Lung microvascular endothelial cell (primary cell): Measurements from ENCODE around the gene BRD7. TPM values are rescaled to one million over a fixed set of nuclear protein-coding genes. Genes with fewer than 3 reads are reported as not detected.

Experiments used
- DNase-seq, 2 donors: peaks; one replicate each; pipeline versions ENCODE4 v3.0.0 to v3.0.0-alpha.2; 2010; ENCODE audit warnings: low read depth in 2 of 2
- total RNA-seq: library from RNA; depleted of rRNA; stranded (reverse); fragments of >200 nt; gene quantifications from 2 replicates; pipeline ENCODE4 v1.2.1, GENCODE V29; 2014

BRD7 gene
- total RNA-seq, 1 donor from 2014 or later: 42.3 TPM

DNA sequence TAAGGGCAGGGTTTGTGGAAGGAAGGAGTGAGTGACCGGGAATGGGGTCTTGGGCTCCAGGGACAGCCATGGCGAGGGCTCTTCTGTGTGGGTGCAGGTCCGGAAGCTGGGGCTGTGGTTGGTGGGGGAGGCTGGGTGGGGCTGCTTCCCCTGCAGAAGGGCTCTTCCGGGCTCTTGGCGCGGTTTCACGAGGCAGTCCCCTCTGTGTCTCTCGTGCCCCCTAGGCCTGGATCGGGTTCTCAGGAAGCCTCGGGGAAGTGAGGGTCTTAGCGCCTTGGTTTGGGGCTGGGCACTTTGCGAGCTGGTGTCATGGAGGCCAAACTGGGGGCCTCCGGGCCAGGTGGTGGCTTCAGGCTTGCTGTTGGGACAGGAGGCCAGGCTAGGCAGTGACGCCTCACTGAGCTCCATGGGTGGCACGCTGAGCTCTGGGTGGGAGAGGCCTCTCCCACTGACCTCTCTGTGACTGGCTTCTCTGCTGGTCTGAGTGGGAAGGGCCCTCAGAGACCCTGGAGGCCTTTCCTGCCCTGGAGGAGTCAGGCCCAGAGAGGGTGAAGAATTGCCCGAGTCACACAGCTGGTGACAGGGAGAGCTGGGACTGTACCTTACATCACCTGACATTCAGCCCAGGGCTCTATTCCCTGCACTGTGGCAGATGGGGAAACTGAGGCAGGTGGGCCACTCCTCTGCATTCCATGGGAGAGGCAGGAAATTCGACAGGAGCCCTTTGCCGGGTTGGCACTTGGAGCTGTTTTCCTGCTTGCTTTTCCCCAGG lies 94.3 kb downstream of the BRD7 start:
- DNase-seq: no peak

DNA sequence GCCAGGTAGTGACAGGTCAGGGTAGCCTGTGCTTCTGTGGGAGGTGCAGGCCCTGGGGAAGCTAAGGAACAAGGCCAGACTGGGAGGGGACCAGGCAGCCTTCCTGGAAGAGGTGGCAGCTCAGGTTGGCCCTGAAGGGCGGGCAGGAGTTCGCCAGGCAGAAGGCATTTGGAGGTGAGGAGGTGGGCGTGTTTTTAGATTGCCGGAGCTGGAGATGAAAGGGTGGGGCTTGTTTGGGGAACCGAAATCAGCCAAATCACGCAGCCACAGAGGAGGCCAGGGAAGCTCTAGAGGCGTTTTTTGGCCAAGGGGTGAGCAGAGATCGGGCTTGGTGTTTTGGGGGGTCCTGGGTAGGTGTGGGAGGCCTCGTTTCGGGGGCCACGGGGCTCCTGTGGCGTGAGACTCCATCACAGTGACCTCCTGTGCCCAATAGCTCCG lies 94.9 kb downstream of the BRD7 start:
- no peak for DNase-seq

DNA sequence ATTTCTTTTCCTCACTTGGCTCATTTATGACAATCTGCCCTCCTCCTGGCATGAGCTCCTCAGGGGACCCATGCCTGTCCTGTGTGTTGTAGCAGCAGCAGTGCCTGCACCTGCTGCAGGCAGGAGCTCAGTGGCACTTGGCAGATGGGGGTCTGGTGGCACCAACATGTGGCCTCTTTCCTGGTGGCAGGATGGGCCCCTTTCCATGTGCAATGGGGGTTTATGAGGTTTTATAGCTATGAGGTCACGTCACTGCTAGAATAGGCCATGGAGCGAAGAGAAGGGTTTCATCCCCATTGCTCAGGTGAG lies 95.5 kb downstream of the BRD7 start:
- DNase-seq: no peak

DNA sequence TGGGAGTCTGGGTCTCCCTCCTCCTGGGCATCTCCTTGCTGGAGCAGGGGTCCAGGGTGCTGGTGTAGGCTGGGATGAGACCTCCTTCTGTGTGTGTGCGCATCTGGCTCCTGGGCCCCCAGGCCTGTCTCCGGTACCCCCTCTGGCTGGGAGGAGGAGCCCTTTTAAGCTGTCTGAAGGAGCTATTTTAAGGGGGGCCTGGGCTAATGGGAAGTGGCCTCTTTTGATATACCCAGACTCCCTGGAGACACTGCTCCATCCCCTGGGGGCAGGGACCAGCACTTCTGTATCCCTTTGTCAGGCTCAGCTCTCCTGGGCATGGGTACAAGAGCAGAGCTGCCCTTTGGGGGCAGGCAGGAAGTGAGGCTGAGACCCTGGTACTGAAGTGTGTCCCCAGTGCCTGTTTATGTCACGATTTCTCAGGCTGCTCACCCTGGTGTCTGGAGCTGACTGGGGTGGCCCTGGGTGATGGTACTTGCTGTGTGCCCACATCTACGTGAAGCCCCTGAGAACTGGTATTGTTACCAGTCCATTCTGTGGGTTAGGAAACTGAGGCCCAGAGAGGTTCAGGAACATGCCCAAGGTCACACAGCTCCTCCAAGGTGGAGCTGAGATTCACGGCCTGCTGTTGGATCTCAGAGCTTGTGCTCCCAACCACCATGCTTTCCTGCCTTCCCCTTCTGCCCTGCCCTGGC lies 96.0 kb downstream of the BRD7 start:
- DNase-seq: no peak

DNA sequence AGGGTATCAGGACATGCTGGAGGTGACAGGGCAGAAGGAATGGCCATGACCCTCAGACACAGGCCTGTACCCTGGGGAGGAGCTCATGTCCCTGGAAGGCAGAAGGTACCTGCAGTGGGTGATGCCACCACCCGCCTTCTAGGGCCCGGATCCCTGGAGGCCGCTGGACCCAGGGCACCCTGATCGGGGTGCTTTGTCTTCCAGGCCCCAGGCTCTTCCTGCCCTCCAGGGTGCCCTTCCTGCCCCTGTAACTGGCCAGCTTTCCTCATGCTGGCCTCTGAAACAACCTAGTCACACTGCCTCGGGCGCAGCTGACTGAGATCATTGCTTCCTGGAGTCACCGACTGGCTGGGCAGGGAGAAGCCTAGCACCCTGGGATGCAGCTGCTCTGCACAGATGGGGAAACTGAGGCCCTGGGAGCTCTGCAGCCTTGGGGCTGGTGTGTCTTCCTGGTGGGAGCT lies 96.6 kb downstream of the BRD7 start:
- DNase-seq: peak; percentile 19 to 26

DNA sequence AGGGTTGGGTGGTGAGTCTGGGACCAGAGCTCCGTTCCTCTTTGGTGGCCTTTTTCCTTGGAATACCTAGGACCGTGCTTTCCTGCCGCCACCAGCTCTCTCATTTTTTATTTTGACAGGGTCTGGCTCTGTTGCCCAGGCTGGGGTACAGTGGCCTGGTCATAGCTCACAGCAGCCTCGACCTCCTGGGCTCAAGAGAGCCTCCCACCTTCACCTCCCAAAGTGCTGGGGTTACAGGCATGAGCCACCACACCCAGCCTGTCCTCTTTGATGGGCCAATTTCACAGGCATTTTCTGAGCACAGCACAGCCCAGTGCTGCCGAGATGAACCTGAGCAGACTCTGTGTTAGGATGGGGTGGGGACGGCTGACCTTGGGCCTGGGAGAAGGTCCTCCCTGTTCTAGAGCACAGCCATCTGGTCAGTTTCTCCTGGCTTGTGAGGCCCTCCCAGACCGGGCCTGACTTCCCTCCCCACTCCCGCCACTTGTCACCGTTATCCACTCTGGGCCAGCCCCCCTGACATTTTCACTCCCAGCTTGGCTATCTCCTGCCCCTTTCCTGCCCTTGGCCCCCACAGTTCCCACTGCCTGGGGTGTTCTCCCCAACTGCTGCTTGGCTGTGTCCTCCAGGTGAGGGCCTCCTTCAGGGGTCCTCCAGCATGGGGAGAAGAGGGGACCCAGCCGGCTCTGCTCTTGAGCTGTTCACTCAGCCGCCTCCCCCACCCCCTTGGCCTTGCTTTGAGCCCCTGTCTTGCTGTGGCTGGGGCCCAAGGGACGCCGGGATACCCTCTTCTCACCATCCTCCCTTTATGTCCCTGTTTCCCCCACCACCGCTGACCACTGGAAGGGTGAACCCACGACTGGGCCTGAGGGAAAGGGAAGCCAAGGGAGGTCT lies 97.4 kb downstream of the BRD7 start:
- no peak for DNase-seq

DNA sequence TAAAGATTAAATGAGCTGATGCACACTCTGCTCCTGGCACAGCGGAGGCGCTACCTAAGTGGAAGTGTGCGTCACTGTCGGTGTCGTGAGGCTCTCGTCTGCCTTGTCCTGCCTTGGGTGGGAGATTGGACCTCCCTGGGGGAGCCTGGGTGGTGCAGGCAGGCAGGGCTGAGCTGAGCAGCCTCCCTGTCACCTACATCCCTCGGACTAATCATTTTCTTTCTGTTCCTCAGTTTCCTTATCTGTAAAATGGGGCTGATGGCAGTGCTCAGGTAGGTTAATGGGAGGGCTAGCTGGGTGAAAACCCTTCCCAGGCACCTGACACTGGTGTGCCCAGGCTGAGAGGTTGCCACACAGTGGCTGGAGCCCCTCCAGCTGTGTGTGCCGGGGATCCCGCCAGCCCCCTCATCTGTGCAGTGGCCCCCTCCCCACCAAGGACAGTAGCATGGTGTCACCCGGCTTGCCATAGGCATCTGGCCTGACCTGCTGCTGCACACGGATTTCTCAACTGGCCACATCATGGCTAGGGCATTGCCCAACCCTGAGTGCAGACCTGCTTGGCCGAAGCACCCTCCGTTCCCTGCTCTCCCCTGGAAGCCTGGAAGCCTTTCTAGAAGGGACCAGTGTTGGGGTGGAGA lies 98.2 kb downstream of the BRD7 start:
- no peak for DNase-seq

DNA sequence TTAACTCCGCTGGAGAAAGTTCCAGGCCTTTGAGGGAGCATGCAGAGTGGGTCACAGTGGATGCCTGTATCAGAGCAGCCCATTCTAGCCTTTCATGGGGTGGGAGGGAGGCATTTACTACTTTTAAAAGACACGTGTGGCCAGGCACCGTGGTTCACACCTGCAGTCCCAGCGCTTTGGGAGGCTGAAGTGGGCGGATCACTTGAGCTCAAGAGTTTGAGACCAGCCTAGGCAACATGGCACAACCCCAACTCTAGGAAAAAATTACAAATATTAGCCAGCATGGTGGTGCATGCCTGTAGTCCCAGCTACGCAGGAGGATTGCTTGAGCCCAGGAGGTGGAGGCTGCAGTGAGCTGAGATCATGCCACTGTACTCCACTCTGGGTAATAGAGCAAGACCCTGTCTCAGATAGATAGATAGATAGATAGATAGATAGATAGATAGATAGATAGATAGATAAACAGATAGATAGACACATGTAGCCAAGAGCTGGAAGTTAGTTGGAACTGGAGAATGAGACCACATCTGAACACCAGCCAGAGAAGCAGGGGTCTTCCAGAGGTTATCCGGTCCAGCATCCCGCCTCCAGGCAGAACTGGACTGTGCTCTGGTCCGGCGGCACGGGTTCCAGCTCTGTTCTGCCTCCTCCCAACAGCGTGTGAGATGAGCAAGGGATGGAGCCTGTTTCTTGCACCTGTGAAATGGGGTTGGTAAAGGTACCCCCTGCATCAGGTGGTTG lies 98.8 kb downstream of the BRD7 start:
- DNase-seq: no peak

DNA sequence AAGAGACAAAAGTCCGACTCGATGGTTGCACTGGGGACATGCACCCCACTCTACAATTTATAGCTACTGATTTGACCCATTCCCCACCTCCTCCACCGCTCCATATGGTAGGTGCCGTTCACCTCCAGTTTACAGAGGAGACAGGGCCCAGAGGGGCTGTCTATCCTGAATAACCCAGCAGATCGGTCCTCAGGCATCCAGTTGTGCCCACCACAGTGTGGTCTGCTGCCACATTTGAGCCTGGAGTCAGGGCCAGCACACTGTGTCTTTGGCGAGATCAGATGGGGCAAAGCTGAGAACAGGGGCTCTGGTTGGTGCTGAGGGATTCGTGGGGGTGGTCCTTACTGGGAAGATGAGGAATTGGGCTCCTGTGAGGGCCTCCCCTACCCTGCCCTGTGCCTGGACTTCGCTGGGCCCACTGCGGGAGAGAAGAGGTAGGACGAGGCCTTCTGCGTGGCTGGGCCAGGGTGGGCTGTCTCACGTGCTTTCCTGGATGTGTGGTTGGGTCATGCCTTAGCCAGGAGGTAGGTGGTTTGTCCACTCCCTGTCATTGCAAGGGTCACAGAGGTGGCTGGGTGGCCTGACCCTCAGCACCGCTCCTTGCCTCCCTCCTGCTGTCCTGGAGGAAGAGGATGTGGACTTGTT lies 99.6 kb downstream of the BRD7 start:
- DNase-seq: no peak

DNA sequence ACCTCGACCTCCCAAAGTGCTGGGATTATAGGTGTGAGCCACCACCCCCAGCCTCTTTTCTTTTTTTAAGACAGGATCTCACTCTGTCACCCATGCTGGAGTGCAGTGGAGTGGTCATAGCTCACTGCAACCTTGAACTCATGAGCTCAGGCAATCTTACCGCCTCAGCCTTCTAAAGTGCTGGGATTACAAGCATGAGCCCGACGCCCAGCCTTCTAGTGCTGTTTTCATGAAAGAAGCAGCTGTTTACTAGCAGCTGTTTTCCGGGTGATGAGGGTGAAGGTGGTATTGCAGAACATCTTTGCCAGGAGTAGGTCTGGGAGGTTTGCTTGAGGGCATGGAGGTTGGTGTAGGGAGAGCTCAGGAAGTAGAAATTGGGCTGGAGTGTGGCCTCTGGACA lies 100.4 kb downstream of the BRD7 start:
- no peak for DNase-seq

DNA sequence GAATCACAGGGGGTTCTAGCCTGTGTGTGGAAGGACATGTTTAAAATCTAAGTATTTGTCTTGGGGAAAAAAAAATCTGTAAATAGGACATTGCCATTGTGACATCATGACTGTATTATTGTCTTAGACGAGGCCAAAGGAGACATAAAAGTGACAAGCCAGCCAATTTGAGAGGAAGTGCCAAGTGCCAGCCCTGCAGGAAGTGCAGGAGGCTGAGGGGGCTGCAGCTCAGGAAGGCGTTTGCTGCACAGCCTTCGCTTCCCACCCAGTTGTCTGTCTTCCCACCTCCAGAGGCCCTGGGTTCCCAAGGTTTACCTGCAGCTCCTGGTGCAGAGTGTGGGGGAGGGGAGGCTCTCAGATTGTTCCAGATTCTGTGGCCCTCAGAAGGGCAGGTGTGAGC lies 101.1 kb downstream of the BRD7 start:
- no peak for DNase-seq

DNA sequence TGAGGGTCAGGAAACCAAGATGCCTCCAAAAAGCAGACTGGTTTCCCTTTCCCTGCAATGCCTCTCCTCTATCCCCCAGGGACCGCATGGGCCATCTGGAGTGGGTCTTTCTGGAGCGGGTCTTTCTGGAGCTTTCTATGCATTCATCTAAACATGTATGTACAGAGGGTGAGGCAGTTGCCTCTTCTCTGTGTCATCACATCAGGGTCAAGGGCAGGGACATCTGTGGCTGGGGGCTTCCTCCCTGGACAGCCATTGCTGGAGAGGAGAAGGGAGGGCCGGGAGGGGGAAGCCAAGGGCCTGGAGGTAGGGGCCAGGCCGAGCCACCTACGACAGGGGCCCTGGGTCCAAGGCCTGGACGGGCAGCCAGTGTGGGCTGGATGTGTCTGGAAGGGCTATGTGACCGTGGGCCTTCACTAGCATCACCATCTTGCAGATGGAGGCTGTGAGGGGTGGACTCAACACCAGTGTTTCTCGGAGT lies 101.6 kb downstream of the BRD7 start:
- DNase-seq: no peak

DNA sequence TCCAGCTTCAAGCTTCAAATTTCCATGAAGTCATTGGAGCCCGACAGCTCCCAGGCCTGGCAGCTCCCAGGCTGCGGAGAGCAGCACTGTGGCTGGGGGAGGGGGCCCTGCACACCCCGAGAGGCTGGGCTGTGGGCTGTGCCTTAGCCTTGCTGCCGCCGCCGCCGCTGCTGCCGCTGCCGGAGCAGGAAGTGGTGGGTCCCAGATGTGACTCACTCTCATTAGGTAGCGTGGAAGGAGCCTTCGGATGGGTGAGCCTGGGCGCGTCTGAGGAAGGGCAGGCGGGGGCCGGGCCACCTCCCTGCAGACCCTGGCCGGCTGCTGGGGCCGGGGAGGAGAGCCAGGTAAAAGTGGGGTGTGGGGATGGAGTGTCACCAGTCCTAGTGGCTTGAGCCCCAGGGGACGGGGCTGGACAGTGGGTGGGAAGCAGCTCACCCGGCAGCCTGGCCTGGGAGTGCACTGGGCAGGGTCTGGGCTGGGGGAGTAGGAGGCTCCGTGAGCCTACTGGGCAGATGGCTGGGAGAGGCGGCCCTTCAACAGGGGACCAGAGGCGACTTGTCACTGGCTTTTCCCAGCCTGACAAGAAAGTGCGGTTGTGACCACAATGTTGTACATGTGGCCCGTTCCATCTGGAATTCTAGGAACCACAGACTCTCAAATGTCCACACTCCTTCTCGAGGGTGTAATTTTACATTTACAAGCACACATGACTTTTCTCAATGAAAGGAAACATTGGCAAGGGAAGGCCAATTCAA lies 102.3 kb downstream of the BRD7 start, which contains the start of gene ADCY7:
ADCY7 (plus strand) TSS at position 215 of the 755 bp plus-strand sequence. CDS start 21,629 bp downstream, outside the sequence.
- DNase-seq: peak; percentile 45 to 70

Other genes with a start within 250 kb of the BRD7 start
- 5.2 and 7.7 TPM in 2 replicates for gene TENT4B, start 215.7 kb downstream of the BRD7 start, total RNA-seq
- 3.1 and 4.8 TPM in 2 replicates for gene ADCY7, start 102.4 kb downstream of the BRD7 start, total RNA-seq
- under 0.01 TPM in 2 replicates for gene NKD1, start 179.4 kb upstream of the BRD7 start, total RNA-seq